CD4-positive, alpha-beta T cell (primary cell): ENCODE measurements around the gene SERPINI1. TPM values are rescaled to one million over a fixed set of nuclear protein-coding genes. Genes with fewer than 3 reads are reported as not detected.

Source experiments
- ATAC-seq: fragments of 200-7000 bp; cut with Tn5 transposase; one replicate; pipeline ENCODE4 v1.10.0; 2022; ENCODE audit warnings: mild to moderate bottlenecking; ENCODE audit not compliant: poor library complexity
- CTCF ChIA-PET: fragments of 350-600 bp; sonication (Branson Sonifier 250); formaldehyde crosslinking; loops from one replicate; lab custom pipeline; 2021; ENCODE audit warnings: antibody characterized with exemption, inconsistent platforms; lab: Charles Lee
- POLR2A ChIA-PET: fragments of 350-600 bp; sonication (Branson Sonifier 250); formaldehyde crosslinking; loops from one replicate; lab custom pipeline; 2021; ENCODE audit warnings: antibody characterized with exemption, inconsistent platforms; lab: Charles Lee
- DNase-seq, 14 experiments: peaks; one replicate each; pipeline ENCODE4 v3.0.0-alpha.2; 2013 to 2020; ENCODE audit warnings: mixed read lengths in 2 of 14
- H3K27ac ChIP-seq, 2 donors: one replicate each; pipeline versions ENCODE4 v1.5.1 to v1.7.0; 2013; ENCODE audit warnings: low read length in 2 of 2, low read depth in 1 of 2, mild to moderate bottlenecking in 1 of 2
- H3K27me3 ChIP-seq, 2 experiments: 1 replicate in 1 of 2; 2 replicates in 1 of 2; pipeline versions ENCODE4 v1.6.1 to v1.7.0; 2013; ENCODE audit warnings: low read length in 2 of 2, control low read depth in 1 of 2, mild to moderate bottlenecking in 1 of 2, moderate library complexity in 1 of 2; ENCODE audit not compliant: insufficient read depth in 2 of 2, control insufficient read depth in 1 of 2
- H3K36me3 ChIP-seq: one replicate; pipeline ENCODE4 v1.6.1; 2013; ENCODE audit warnings: low read length, control low read depth; ENCODE audit not compliant: insufficient read depth
- H3K4me1 ChIP-seq: one replicate; pipeline ENCODE4 v1.6.1; 2013; ENCODE audit warnings: low read length, control low read depth; ENCODE audit not compliant: insufficient read depth
- H3K4me3 ChIP-seq: one replicate; pipeline ENCODE4 v1.5.1; 2013; ENCODE audit warnings: mild to moderate bottlenecking, low read length, moderate library complexity
- H3K9me3 ChIP-seq, 2 experiments: 1 replicate in 1 of 2; 2 replicates in 1 of 2; pipeline versions ENCODE4 v1.6.1 to v1.7.0; 2013; ENCODE audit warnings: low read length in 2 of 2, mild to moderate bottlenecking in 2 of 2, control low read depth in 1 of 2, moderate library complexity in 1 of 2; ENCODE audit not compliant: control insufficient read depth in 1 of 2, insufficient read depth in 1 of 2
- H3K27ac Mint-ChIP-seq: one replicate; pipeline ENCODE4 v1.8.0; 2020; ENCODE audit warnings: mixed read lengths
- H3K27me3 Mint-ChIP-seq: one replicate; pipeline ENCODE4 v1.8.0; 2021; ENCODE audit warnings: mixed read lengths
- H3K36me3 Mint-ChIP-seq: one replicate; pipeline ENCODE4 v1.8.0; 2021; ENCODE audit warnings: low read depth, mixed read lengths
- H3K4me1 Mint-ChIP-seq: one replicate; pipeline ENCODE4 v1.8.0; 2021; ENCODE audit warnings: low read depth, mixed read lengths
- H3K4me3 Mint-ChIP-seq: one replicate; pipeline ENCODE4 v1.8.0; 2020; ENCODE audit warnings: mild to moderate bottlenecking, mixed read lengths
- H3K9me3 Mint-ChIP-seq: one replicate; pipeline ENCODE4 v1.8.0; 2020; ENCODE audit warnings: mixed read lengths
- intact Hi-C, 2 experiments: fragments of 100-400 bp; cut with DNase I in 1 of 2; cut with micrococcal nuclease in 1 of 2; formaldehyde crosslinking; loops; one replicate each; pipeline versions ENCODE4 v1.15.1 to v1.9.0; 2023 to 2025; cut with DNase I, micrococcal nuclease
- total RNA-seq, 174 experiments: library from RNA in 2 of 174; stranded (reverse) in 2 of 174; gene quantifications; one replicate each; pipeline ENCODE4 v1.2.3 and lab custom pipeline; 2021 to 2026
- TF ChIP-seq, protein P1 (sequence below): fragments of 200-600 bp; IDR thresholded peaks from one replicate; pipeline ENCODE4 v1.8.0; 2022; ENCODE audit warnings: antibody characterized with exemption, mild to moderate bottlenecking

The SERPINI1 gene
- total RNA-seq, 2 experiments from 2014 or later: 0.64 to 0.66 TPM

DNA sequence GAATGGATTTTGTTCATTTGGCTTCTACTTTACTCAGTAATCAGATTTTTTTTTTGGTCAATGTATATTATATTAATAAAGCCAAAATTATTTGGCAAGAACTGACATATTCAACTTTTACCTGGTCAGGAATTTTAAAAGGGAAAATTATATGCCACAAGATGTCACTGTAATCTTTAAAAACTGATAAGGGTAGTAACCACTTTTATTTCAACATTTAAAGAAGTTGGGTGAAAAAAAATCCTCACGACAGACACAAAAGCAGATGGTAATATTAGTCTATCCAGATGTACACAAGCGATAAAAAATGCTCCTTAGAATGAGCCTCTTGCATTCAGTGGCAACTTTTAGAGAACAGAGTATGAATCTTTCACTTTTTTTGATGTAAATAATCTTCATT is 101.9 kb downstream of the SERPINI1 start:
- Histone ChIP-seq H3K27me3 (no peaks in the 10 kb centered on the region), H3K9me3 (no peaks in the 10 kb centered on the region), H3K27ac (no peak overlapping the region), H3K36me3 (no peaks in the 10 kb centered on the region), H3K4me3 (no peak overlapping the region), H3K4me1 (no peaks in the 10 kb centered on the region)
- TF ChIP-seq, protein P1, sequence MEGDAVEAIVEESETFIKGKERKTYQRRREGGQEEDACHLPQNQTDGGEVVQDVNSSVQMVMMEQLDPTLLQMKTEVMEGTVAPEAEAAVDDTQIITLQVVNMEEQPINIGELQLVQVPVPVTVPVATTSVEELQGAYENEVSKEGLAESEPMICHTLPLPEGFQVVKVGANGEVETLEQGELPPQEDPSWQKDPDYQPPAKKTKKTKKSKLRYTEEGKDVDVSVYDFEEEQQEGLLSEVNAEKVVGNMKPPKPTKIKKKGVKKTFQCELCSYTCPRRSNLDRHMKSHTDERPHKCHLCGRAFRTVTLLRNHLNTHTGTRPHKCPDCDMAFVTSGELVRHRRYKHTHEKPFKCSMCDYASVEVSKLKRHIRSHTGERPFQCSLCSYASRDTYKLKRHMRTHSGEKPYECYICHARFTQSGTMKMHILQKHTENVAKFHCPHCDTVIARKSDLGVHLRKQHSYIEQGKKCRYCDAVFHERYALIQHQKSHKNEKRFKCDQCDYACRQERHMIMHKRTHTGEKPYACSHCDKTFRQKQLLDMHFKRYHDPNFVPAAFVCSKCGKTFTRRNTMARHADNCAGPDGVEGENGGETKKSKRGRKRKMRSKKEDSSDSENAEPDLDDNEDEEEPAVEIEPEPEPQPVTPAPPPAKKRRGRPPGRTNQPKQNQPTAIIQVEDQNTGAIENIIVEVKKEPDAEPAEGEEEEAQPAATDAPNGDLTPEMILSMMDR: no peak
- intact Hi-C loops: no loop called here
- no peak for DNase-seq
- Mint-ChIP-seq H3K9me3 (no peaks in the 10 kb centered on the region), H3K27ac (no peak overlapping the region), H3K4me3 (no peak overlapping the region), H3K27me3 (no peaks in the 10 kb centered on the region), H3K4me1 (no peaks in the 10 kb centered on the region), H3K36me3 (no peaks in the 10 kb centered on the region)
- no peak for ATAC-seq
- CTCF ChIA-PET: no interaction called here
- POLR2A ChIA-PET: no interaction called here

DNA sequence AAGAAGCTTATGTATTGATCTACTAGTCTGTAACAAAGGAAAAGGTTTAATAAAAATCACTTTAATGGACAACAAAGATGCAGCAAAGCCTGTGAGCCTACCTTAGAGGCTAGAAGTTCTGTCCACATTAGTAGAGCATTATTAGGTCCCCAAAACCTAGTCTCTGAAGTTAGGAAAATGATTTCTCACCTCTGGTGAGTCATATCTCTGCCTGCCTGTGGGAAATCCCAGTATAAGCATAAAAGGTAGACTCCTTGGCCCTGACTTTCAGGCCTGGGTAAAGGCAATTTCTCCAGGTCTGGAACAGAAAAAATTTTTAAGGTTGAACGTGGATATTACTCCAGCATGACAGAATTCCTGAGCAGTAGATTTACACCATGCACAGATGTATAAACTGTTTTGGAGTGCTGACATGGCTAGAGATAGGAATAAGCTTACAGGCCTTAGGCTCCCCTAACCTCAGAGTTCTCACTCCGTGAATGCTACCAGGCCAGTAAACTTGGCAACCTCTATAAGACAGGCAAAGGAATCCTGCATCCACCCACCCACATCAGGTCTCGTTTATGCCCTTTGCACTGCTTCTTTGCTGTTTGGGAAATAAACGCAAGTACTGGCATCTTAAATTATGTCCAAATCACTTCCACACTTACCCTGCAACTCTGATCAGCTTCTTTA is 104.1 kb downstream of the SERPINI1 start:
- ChIA-PET CTCF (no interaction called here), POLR2A (no interaction called here)
- Mint-ChIP-seq H3K9me3 (no peaks in the 10 kb centered on the region), H3K27ac (no peak overlapping the region), H3K4me3 (no peak overlapping the region), H3K27me3 (no peaks in the 10 kb centered on the region), H3K36me3 (no peaks in the 10 kb centered on the region), H3K4me1 (no peaks in the 10 kb centered on the region)
- intact Hi-C loops: no loop called here
- TF ChIP-seq, protein P1: no peak
- DNase-seq (no peak), ATAC-seq (no peak)
- Histone ChIP-seq H3K36me3 (no peaks in the 10 kb centered on the region), H3K4me3 (no peak overlapping the region), H3K27me3 (no peaks in the 10 kb centered on the region), H3K4me1 (no peaks in the 10 kb centered on the region), H3K9me3 (no peaks in the 10 kb centered on the region), H3K27ac (no peak overlapping the region)

DNA sequence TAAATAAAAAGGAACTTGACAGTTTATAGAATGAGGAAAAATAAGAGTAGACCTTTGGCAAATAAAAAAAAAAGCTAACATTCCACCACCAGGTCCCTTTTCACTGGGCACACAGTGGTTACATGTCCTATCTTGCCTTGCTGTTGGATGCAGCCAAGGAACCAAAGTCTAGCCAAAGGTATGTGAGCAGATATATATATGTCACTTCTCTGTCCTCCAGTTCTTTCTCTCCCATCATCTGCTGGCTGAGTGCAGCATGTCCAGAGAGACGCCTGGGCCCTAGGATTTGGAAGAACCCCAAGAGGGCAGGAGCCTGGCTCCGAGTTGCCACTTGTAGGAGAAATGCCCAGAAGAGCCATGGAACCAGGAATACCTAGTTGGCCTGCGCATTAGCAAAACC is 104.7 kb downstream of the SERPINI1 start:
- TF ChIP-seq, protein P1: no peak
- H3K36me3 Mint-ChIP-seq: no peaks in the 10 kb centered on the region
- ChIA-PET POLR2A (no interaction called here), CTCF (no interaction called here)
- ATAC-seq (no peak), DNase-seq (no peak)
- no peak overlapping the region for H3K27ac ChIP-seq
- intact Hi-C loops: no loop called here
- no peaks in the 10 kb centered on the region for H3K36me3 ChIP-seq
- no peaks in the 10 kb centered on the region for H3K4me1 Mint-ChIP-seq
- no peaks in the 10 kb centered on the region for H3K9me3 Mint-ChIP-seq
- H3K4me3 Mint-ChIP-seq: no peak overlapping the region
- no peak overlapping the region for H3K4me3 ChIP-seq
- H3K27me3 ChIP-seq: no peaks in the 10 kb centered on the region
- no peaks in the 10 kb centered on the region for H3K4me1 ChIP-seq
- H3K27me3 Mint-ChIP-seq: no peaks in the 10 kb centered on the region
- H3K9me3 ChIP-seq: no peaks in the 10 kb centered on the region
- H3K27ac Mint-ChIP-seq: no peak overlapping the region
